DOHH2 (cell line): Measurements from ENCODE around the gene HOATZ.

Experiments
- H3F3A ChIP-seq: fragments of 200-600 bp; sonication (generic), shearing (Covaris generic); 2 replicates; pipeline ENCODE4 v1.6.0; 2016; ENCODE audit warnings: antibody characterized with exemption, mild to moderate bottlenecking; ENCODE audit not compliant: control insufficient read depth, insufficient read depth
- H3K27ac ChIP-seq: fragments of 200-600 bp; sonication (generic); 2 replicates; pipeline ENCODE4 v1.5.1; 2014; ENCODE audit warnings: low read depth, mild to moderate bottlenecking, low read length, moderate library complexity
- H3K27me3 ChIP-seq: fragments of 200-600 bp; sonication (generic); 2 replicates; pipeline ENCODE4 v1.6.1; 2014; ENCODE audit warnings: mild to moderate bottlenecking, low read length, mixed read lengths; ENCODE audit not compliant: control insufficient read depth
- H3K36me3 ChIP-seq: fragments of 200-600 bp; sonication (generic); 2 replicates; pipeline ENCODE4 v1.6.1; 2014; ENCODE audit warnings: mild to moderate bottlenecking, low read length, moderate library complexity, mixed read lengths; ENCODE audit not compliant: control insufficient read depth
- H3K4me1 ChIP-seq: fragments of 200-600 bp; sonication (generic); 2 replicates; pipeline ENCODE4 v1.6.1; 2014; ENCODE audit warnings: mild to moderate bottlenecking, low read length, mixed read lengths; ENCODE audit not compliant: control insufficient read depth
- H3K4me2 ChIP-seq: fragments of 200-600 bp; sonication (generic); 2 replicates; pipeline ENCODE4 v1.6.0; 2014; ENCODE audit warnings: mild to moderate bottlenecking, low read length, moderate library complexity
- H3K4me3 ChIP-seq: fragments of 200-600 bp; sonication (generic); 2 replicates; pipeline ENCODE4 v1.5.1; 2014; ENCODE audit warnings: mild to moderate bottlenecking, low read length, mixed read lengths
- H3K79me2 ChIP-seq: fragments of 200-600 bp; sonication (generic); 2 replicates; pipeline ENCODE4 v1.6.1; 2014; ENCODE audit warnings: mild to moderate bottlenecking, low read length, mixed read lengths; ENCODE audit not compliant: control insufficient read depth
- H3K9me2 ChIP-seq: fragments of 200-600 bp; sonication (generic); replicated peaks from 2 replicates; pipeline ENCODE4 v1.6.1; 2014; ENCODE audit warnings: mild to moderate bottlenecking, low read length, mixed read lengths; ENCODE audit not compliant: control insufficient read depth
- H3K9me3 ChIP-seq: fragments of 200-600 bp; sonication (generic); 2 replicates; pipeline ENCODE4 v1.6.1; 2014; ENCODE audit warnings: antibody characterized with exemption, low read length, mixed read lengths; ENCODE audit not compliant: control insufficient read depth, insufficient read depth
- H4K20me1 ChIP-seq: fragments of 200-600 bp; sonication (generic); 2 replicates; pipeline ENCODE4 v1.6.0; 2014; ENCODE audit warnings: low read depth, mild to moderate bottlenecking, antibody characterized with exemption, low read length, moderate library complexity; ENCODE audit not compliant: control insufficient read depth, insufficient read depth
- EZH2phosphoT487 ChIP-seq: fragments of 200-600 bp; sonication (generic); IDR thresholded peaks from 2 replicates; pipeline ENCODE4 v1.6.1; 2017; ENCODE audit warnings: borderline replicate concordance, mild to moderate bottlenecking, antibody characterized with exemption, low read length, moderate library complexity, mixed read lengths
- TF ChIP-seq, protein P1 (sequence below): fragments of 200-600 bp; sonication (generic); IDR thresholded peaks from one replicate; pipeline ENCODE4 v1.5.1; 2014; ENCODE audit warnings: antibody characterized with exemption, mild to moderate bottlenecking, low read depth, low read length; ENCODE audit not compliant: poor library complexity, severe bottlenecking

HOATZ gene

DNA sequence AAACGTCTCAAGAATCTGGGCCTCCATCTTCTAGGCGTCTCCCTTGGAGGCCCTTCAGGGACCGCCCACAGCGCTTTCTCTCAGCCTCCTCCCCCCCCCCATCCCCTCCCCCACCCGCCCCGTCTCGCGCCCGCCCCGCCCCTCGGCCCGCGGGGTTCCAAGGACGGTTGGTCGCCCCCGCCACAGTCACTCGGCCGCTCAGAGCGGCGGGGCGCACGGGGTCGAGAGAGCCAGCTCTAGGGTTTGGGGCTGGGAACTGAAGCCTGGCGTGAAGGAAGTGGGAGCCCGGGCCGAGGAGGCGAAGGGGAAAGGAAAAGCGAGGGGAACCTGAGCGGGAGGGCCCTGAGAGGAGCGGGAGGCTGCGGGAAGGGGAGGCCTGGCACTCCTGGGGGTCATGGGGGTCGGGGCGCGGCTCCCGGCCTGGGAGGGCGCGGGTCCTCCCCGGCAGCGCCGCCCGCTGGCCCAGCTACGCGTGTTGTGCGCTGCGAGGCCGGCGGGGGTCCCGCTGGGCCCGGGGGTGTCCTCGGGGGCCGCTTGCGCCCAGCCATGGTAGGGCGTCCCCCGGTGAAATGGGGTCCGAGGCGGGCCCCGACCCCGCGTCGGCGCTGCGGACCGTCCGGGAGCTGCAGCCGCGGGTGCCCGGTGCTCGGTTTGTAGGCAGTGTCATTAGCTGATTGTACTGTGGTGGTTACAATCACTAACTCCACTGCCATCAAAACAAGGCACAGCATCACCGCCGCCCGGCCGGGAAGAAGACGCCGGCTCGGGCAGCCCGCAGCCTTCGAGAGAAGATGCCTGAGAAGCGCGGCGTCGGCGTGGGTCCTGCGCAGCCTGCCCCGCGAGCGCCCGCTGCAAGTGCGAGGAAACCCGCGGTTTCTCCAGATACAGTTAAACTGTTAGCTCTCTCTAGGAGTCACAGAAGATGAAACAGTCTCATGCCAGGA is 2.0 kb upstream of the HOATZ start, which contains the start of gene BTG4:
BTG4 (minus strand) TSS at position 91 of the 944 bp plus-strand sequence. CDS start 13,610 bp downstream, outside the sequence.
- peak within 1 kb of the TSS; percentile 31; the same call in 1 of the 2 replicates for H3K4me2 ChIP-seq
- H3F3A ChIP-seq: no peaks in the 10 kb centered on the region
- H3K4me3 ChIP-seq: 0 out of 2 replicates have a peak within 1 kb of the TSS, but pooled peaks have one; percentile 25
- no peaks in the 10 kb centered on the region for H3K9me2 ChIP-seq
- H3K9me3 ChIP-seq: no peaks in the 10 kb centered on the region
- H3K27me3 ChIP-seq: peaks cover 12% of the 10 kb centered on the region
- H4K20me1 ChIP-seq: no peaks in the 10 kb centered on the region
- no peaks in the 10 kb centered on the region for H3K36me3 ChIP-seq
- H3K4me1 ChIP-seq: no peaks in the 10 kb centered on the region
- no peaks in the 10 kb centered on the region for H3K79me2 ChIP-seq
- H3K27ac ChIP-seq: no peak within 1 kb of the TSS
- no peak for TF ChIP-seq EZH2phosphoT487
- TF ChIP-seq, protein P1, sequence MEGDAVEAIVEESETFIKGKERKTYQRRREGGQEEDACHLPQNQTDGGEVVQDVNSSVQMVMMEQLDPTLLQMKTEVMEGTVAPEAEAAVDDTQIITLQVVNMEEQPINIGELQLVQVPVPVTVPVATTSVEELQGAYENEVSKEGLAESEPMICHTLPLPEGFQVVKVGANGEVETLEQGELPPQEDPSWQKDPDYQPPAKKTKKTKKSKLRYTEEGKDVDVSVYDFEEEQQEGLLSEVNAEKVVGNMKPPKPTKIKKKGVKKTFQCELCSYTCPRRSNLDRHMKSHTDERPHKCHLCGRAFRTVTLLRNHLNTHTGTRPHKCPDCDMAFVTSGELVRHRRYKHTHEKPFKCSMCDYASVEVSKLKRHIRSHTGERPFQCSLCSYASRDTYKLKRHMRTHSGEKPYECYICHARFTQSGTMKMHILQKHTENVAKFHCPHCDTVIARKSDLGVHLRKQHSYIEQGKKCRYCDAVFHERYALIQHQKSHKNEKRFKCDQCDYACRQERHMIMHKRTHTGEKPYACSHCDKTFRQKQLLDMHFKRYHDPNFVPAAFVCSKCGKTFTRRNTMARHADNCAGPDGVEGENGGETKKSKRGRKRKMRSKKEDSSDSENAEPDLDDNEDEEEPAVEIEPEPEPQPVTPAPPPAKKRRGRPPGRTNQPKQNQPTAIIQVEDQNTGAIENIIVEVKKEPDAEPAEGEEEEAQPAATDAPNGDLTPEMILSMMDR: no peak

DNA sequence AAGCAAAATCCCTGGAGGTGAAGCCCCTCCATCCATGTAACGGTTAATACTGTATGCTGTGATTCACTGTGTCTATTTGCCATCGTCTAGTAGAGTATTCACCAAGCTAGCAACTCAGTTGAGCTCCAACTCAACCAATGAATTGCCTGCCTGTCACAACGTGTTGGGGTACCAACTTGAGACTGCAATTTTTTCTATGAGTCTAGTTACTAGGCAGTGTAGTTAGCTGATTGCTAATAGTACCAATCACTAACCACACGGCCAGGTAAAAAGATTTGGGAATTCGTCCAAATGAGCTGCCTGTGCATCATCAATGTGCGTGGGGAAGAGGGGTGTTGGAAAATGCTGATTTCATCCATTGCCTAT is 1.4 kb upstream of the HOATZ start:
- Histone ChIP-seq H3K27ac (no peak overlapping the region), H3K9me3 (no peaks in the 10 kb centered on the region), H3K4me1 (no peaks in the 10 kb centered on the region), H3K36me3 (no peaks in the 10 kb centered on the region), H3F3A (no peaks in the 10 kb centered on the region), H3K9me2 (no peaks in the 10 kb centered on the region), H3K4me3 (no peak overlapping the region), H3K79me2 (no peaks in the 10 kb centered on the region), H3K27me3 (peaks cover 12% of the 10 kb centered on the region), H3K4me2 (peak overlapping the region; percentile 31; the same call in 1 of the 2 replicates), H4K20me1 (no peaks in the 10 kb centered on the region)
- no peak for TF ChIP-seq EZH2phosphoT487
- TF ChIP-seq, protein P1: no peak

DNA sequence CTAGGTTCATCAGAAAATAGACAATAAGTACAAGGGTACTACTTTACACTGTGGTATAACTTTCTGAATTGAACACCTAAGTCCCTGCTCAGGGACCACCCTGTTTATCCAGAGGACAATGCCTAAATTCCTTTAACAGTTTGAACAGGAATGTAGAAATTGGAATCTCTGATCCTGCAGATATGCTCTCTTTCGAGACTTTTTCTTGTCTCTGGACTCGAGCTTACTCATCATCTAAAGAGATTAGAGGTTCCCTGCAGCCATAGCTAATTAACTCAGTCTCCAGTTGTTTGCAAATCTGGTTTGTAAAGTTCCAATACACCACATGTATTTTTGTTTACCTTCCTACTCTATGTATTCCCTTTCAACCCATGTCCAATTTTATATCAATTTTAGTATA is 1.0 kb downstream of the HOATZ start:
- H3K36me3 ChIP-seq: no peaks in the 10 kb centered on the region
- H3K4me1 ChIP-seq: no peaks in the 10 kb centered on the region
- no peak for TF ChIP-seq EZH2phosphoT487
- TF ChIP-seq, protein P1: no peak
- no peak overlapping the region for H3K27ac ChIP-seq
- H3K79me2 ChIP-seq: no peaks in the 10 kb centered on the region
- no peak overlapping the region for H3K4me3 ChIP-seq
- H4K20me1 ChIP-seq: no peaks in the 10 kb centered on the region
- no peaks in the 10 kb centered on the region for H3K9me3 ChIP-seq
- peaks cover 14% of the 10 kb centered on the region for H3K27me3 ChIP-seq
- H3K4me2 ChIP-seq: no peak overlapping the region
- H3F3A ChIP-seq: no peaks in the 10 kb centered on the region
- H3K9me2 ChIP-seq: no peaks in the 10 kb centered on the region
